Limb (tissue), 2 donors: ENCODE data around the gene HOTAIR.
A peak's percentile ranks its signal among the peaks of the same experiment; 100 is the strongest.

Experiments used
- DNase-seq, 2 donors: peaks; one replicate each; pipeline ENCODE4 v3.0.0-alpha.2; 2016; ENCODE audit errors: extremely low spot score in 2 of 2

The HOTAIR gene

DNA sequence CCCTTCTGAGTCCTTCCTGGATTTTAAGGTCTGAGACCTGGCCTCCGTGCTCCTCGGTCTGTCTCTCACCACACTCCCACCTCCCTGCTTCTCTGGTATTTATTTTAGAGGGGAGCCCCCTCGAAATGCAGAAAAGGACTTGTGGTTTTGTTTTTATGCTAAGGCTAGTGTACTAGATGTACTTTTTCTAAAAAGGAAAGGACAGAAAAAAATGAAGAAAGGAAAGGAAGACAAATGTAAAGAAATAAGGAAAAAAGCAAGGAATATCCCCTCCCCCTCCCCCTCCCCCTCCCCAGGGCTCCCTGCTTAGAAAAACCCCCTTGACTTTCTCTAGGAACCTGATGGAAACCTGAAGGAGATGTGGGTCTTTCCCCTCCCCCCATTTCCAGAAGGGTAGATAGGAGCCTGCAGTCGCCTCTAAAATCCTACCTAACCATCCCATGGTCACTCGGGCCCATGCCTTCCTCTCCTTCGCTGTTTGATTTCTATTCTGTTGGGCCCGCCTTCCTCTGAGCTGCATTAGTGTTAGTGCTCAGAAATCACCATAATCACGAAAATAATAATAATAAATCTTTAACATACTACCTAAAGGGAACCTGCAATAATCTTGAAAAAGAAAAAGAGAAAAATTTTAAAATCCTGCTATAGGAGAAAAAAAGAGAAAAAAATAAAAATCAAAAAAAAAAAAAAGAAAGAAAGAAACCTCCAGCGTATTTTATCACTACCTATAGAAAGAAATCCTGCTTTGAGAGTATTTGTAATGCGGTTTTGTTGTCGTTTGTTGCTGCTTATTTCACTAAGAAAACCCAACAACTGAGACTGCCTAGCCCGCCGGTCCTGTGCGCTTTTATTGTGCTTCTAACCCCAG is 37.1 kb upstream of the HOTAIR start:
- DNase-seq, result no peak

DNA sequence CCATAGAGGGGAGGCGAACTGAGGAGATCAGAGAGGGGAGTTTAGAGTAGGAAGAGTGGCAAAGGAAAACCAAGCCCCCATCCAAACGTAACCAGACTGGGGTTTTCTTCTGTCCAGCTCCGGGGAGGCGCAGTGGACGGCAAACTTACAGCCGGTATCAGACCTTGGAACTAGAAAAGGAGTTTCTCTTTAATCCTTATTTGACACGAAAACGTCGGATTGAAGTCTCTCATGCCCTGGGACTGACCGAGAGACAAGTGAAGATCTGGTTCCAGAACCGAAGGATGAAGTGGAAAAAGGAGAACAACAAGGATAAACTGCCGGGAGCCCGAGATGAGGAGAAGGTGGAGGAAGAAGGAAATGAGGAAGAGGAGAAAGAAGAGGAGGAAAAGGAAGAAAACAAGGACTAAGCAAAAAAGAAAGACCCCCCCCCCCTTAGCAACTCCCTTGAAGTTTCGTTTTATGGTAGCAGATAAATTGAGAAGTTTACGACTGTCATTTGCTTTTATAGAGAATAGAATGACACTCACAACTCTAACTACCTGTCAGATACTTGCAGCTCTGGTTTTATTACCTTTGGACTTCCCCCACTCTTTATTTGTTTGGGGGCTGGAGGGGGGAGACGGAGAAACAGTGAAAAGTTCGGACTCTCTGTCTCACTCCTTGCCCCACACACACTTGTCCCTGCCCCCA is 36.4 kb upstream of the HOTAIR start:
- no peak for DNase-seq

DNA sequence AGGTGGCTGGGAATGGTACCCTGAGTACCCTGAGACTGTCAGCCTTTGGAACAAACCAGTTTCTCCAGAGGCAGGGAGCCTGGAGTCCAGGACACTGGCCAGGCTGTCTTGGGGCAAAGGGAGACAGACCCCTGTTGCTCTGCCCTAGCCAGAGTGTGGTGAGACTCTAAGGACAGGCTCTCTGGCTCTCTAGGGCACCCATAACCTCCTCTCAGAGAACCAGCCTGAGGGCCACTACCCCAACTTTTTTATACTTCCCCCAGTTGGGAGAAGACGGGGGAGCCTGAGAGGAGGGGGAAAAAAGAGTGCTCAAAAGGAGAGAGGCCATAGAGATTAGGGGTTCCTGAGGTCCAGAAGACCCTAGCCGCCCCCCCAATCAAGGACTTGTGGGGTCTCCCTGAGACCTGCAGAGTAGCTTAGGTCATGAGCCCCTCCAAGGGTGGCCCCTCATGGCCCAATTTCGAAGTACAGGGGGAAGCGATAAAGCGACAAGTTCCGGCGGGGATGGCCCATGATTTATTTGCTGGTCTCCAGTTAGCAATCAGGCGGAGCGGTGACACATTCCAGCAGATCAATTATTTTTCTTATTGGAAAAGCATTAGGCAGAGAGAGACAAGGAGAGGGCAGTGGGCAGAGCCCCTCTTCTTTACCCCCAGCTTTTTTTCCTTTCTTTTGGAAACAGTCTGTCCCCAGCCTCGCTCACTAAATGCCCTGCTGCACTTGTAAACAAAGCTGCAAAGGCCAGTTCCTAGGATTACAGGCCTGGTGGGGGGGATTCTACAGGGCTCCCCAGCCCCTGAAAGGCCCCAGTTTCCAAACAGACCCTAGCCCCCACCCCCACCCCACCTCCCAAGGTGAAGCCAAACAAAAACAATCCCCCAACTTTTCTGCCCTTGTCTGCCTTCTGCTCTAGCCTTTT is 35.6 kb upstream of the HOTAIR start:
- no peak for DNase-seq

DNA sequence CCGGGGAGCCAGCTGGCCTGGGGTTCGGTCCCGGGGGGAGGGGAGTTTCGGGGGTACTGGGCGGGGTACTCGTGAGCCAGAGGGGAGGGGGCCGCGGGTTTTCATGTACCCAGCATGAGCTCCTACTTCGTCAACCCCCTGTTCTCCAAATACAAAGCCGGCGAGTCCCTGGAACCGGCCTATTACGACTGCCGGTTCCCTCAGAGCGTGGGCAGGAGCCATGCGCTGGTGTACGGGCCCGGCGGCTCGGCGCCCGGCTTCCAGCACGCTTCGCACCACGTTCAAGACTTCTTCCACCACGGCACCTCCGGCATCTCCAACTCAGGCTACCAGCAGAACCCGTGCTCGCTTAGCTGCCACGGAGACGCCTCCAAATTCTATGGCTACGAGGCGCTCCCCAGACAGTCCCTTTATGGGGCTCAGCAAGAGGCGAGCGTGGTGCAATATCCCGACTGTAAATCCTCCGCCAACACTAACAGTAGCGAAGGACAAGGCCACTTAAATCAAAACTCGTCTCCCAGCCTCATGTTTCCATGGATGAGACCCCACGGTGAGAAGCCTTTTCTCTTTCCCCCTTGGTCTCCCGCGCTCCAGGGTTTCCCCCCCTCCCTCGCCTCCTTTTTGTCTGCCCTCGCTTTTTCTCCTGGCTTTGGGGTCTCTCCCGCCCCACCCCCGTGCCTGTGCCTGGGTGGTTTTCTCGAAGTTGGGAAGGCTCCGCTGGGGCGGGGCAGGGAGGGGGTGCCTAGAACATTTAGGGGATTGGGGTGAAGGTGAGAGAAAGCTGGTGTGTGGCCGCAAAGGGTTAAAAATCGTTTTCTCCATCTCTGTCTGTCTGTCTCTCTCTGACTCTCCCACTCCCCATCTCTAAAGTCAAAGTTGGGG is 34.7 kb upstream of the HOTAIR start:
- DNase-seq, result peak in 1 of 2 donors; percentile 77

DNA sequence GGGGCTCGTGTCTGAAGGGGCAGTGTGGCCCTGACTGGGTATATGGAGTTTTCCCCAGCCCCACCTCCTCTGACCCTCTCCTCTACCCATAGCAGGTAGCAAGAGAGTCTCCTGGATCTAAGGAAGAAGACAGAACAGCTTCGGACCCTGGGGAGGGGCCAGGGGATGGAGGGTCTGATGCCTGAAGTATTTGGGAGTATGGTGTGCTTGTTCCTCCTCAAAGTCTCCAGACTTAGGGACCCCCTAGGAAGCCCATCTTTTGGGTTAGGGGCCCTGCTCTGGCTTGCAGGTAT is 33.5 kb upstream of the HOTAIR start:
- no peak for DNase-seq

DNA sequence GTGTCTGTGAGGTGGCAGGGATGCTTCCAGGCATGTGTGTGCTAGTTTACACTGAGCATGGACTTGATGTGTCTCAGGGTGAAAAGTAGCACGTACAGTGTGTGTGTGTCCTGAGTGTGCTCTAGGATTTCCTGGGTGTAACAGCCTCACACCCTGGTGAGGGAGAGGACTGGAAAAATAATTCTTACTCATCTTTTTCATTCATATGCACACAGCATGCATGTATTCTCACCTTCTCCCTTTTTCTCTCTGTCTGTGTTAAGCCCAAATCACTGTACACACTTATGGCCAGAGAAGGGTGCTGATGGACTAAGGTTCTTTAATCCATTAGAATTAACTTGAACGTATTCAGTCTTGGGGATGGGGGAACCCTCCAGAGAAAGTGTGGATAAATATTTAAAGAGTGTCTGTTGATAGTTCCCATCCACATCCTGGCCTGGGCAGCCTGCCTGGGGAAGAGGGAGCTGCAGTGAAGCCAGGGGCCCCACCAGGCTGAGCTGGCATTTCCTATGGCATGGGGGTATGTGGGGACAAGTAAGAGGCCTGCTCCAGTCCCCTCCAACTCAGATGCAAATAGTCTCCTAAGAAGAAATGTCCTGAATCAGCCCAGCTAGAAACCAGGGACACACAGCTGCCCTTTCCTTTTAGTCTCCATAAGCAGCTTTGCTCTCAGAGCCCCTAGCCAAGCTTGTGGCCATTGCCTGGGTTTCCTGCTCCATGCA is 32.9 kb upstream of the HOTAIR start:
- no peak for DNase-seq

DNA sequence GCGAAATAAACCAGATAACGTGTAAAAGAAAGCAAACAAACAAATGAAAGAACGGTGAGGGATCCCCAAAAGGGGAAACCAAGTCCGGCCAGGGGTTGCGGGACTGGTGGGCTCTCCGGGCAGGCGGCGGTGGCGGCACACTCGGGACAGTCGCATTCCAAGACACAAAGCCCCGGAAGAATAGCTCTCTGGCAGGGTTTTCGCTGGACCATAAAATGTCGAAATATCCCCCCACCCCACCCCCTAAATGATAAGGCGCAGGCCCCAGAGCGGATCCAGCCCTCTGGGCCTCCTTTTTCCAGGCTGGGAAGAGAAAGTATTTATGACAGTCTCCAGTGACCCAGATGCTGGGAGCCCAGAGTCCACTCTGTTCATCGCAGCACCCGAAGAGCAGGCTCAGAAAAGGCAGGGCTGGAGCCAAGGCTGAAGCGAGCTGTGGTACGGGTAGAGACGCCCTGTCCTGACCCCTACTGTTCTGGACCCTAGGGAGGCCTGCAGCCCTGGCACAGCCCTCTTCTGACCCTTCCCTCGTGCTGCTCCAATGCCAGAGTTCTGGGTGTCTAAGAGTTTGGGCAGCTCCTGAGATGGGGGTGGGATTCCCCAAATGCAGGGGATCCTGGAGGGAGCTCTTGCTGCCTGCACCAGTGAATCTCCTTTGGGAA is 31.9 kb upstream of the HOTAIR start:
- no peak for DNase-seq

DNA sequence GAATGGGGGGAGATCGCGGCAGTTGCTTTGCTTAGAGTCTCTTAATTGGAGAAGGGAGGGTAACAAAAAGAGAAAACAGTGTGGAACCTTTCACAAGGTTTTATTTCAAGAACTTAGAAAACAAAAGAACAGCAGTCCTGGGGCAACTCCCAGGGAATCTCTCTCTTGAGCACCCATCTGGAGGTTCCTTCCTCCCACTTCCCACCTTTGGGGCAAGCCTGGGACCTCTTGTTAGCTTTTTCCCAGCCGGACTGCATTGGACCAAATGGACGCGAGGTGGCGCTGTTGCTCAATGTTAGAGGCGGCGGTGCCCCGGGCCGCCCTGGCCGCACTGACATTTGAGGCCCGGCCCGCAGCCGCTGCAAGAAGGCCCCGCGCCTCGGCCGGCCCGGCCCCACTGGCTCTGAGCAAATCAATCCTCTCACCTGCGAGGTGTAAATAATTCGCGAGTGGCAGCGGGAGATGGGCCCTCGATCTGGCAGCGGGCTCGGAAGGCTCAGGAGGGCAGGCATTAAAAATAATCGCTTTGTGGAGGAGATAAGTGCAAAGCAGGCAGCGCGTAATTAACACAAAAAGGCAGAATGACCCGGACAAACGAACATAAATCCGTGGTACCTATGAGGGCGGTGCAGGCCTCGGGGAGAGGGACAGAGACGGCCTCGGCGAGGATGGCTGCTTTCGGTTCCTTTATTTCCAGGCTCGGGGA is 31.3 kb upstream of the HOTAIR start:
- peak; percentile 74 to 93 for DNase-seq

DNA sequence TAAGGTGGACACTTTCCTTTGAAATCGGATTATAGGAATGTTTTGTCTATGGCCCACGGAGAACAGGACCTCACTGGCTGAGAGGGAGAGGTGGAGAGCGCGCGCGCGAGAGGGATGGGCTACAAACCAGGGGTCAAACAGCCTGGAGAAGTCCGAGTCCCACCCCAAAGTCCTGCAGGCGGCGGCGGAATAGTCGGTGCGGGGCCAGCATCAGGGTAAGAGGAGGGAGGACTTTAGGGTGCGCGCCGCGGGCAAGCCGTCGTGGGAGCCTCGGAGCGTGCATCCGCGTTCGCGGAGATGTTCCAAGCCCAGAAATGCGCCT is 30.7 kb upstream of the HOTAIR start:
- DNase-seq, result no peak

DNA sequence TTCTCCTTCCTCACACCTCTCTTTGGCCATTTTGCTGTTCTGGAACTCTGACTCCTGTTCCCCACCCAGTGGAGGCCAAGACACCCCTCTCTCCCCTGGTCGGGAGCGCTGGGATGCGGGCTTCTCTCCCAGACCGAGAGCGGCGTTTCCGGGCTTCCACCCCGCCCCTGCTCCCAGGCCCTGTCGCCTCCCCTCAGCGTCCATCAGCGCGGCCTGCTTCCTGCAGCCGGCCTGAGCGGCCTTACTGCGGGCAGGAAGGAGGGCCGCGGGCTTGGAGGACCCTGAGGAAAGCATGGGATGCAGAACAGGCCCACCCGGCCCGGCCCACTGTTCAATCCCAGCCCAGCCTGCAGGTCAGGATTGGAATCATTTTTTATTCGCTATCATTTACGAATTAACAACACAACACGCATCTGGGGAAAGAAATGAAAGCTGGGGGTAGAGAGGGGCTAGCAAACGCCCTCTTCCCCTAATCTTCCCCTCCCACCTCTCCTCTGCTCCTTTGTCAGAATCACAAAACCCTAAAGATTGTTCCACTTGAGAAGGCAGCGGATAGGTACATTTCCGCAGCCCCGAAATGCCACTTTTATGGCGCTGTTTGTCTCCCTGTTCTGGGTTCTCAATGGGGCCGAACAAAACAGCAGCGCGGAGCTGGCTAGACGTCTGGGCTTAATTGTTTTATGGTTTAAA is 30.2 kb upstream of the HOTAIR start:
- peak in 1 of 2 donors; percentile 69 for DNase-seq

DNA sequence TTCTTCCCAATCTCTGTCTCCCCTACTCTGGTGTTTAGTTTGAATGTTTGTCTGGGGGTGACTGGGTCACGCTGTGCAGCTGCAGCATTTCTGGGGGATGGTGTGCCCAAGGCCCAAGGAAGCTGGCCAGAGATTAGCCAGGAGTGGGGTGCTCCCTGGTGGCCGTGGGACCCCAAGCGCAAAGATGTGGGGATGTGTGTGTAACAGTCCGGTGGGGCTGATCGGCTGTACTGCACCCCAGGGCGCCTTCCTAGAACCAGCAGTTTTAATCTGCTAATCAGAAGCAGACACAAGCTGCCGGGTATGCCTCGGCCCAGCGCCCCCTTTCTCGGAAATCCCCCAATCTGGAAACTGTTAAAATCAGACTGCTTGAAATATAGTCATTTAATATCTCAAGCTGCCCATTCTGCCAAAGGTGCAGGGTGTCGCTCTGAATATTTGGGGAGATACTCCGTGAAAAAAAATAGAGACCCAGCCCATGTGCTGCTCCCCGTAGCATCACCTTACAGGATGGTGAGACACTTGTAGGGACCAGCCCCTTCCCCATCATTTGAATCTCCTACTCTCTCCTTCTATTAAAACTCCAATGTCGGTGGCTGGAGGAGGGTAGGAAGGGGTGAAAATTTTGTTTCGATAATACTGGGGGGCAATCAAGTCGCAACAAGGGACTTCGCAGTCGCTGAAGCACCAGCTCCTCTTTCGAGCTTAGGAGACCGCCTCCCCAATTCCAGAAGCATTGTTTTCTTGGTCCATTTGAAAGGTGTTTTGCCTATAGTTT is 29.5 kb upstream of the HOTAIR start:
- no peak for DNase-seq

DNA sequence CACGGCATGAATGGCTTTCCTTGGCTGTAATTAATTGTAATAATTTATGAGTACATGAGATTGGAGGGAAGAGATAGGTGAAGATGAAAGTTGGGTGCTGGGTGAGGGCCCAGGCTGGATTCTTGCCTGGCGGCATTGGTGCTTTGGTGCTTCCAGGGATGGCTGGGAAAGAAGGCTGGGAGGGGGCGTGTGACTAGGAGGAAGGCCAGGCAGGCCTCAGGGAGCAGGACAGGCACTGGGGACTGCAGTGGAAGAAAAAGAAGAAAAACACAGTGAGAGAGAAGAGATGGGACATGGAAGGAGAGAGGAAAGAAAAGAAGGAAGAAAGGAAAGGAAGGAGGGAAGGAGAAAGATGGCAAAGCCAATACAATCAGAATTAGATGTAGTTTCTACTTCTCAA is 28.9 kb upstream of the HOTAIR start:
- no peak for DNase-seq

DNA sequence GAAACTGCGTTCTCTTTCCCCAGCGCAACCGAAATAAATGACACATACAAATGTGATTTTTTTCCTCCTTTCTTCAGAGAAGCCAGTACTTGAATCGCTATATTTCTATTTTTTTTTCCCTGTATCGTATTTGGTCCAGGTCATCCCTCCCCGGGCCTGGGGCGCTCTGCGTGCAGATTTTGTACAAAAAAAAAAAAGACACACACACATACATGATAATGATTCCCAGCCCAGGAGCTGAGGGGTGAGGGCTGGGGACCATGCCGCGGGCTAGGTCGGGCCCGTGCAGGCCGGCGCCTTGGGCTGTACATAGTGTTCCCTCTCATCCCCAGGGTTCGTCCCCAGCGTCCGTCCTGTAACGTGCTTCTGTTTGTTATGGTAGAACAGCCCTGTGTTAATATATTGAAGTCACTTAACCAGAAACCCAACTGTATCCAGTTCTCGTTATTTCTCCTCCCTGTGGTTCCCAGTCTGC is 28.2 kb upstream of the HOTAIR start:
- DNase-seq, result no peak

DNA sequence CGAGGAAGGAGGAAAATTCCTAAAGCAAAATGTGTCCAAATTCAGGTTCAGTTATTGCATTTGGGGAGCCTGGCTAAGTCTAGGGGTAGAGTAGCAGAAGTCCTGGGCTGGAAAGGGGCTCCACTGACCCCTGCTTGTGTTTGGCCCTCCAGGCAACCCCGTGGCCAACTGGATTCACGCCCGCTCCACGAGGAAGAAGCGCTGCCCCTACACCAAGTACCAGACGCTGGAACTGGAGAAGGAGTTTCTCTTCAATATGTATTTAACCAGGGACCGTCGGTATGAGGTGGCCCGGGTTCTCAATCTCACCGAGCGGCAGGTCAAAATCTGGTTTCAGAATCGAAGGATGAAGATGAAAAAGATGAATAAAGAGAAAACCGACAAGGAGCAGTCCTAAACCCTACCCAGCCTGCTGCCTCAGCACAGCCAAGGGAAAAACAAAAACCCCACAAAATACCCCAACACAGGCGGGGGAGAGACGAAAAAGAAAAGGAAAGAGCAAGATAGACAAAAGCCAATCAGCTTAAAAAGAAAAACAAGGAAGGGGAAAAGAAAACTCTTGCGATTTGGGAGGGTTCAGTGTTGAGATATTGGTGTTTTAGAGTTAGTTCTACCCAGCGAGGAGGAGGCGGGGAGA is 27.6 kb upstream of the HOTAIR start:
- DNase-seq, result no peak

DNA sequence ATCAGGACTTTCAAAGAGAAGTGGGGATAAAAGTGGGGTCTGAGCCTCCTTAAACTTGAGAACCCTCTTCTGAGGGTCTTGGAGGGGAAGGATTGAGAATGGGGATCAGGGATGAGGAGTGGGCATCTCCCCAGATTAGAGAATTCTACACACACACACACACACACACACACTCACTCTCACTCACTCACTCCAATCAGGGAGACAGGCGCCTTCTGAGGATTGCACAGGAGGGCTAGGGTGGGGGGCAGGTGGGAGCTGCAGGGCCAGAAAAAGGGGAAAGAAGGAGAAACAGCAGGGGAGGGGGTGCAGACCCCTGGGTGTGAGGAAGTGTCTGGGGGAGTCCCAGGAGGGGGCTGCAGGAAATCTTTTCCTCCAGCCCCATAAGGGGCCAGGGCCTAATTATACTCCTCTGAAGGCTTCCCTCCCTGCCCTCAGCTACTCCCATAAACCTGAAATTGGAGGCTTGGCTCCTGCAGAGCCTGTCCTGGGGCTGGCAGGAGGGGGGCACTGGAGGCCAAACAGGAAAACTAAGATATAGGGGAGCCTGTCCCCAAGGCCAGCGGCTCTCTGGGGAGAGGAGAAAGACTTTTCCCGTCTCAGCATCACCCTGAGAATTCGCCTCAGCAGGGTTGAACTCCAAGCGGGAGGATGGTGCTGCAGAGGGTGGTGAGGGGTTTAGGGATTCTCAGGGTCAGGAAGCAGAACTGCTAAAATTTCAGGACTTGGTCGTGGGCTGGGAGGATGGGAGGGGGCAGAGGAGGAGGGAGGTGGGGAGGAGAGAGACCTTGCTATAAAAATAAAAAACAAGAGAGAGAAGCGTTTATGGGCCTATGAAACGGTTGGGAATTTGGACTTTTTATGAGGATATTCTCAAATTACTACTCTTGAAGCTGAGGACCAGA is 26.8 kb upstream of the HOTAIR start:
- DNase-seq, result no peak
